GM23338 (cell line): ENCODE results near the gene REXO5. TPM values are rescaled to one million over a fixed set of nuclear protein-coding genes. Genes with fewer than 3 reads are reported as not detected.

Source experiments
- ATAC-seq: fragments of 200-7000 bp; cut with Tn5 transposase; 3 replicates; pipeline ENCODE4 v1.9.1; 2020
- DNase-seq: peaks from one replicate; pipeline ENCODE4 v3.0.0-alpha.2; 2015; ENCODE audit warnings: low spot score
- H2AFZ ChIP-seq: fragments of 200-600 bp; sonication (generic); 2 replicates; pipeline ENCODE4 v1.8.0; 2016; ENCODE audit warnings: antibody characterized with exemption, mild to moderate bottlenecking, moderate library complexity
- H3F3A ChIP-seq: fragments of 200-600 bp; sonication (generic); replicated peaks from 2 replicates; pipeline ENCODE4 v1.8.0; 2017; ENCODE audit warnings: antibody characterized with exemption, mixed run types, low read depth
- H3K27ac ChIP-seq: fragments of 200-600 bp; sonication (generic); 2 replicates; pipeline ENCODE4 v1.6.1; 2016; ENCODE audit warnings: low read depth
- H3K27me3 ChIP-seq: fragments of 200-600 bp; sonication (generic); 2 replicates; pipeline ENCODE4 v1.8.0; 2016; ENCODE audit warnings: mild to moderate bottlenecking, mixed run types, moderate library complexity; ENCODE audit not compliant: insufficient read depth
- H3K36me3 ChIP-seq: fragments of 200-600 bp; sonication (generic); 2 replicates; pipeline ENCODE4 v1.8.0; 2016; ENCODE audit warnings: mild to moderate bottlenecking; ENCODE audit not compliant: insufficient read depth
- H3K4me1 ChIP-seq: fragments of 200-600 bp; sonication (generic); 2 replicates; pipeline ENCODE4 v1.8.0; 2016; ENCODE audit warnings: mild to moderate bottlenecking, moderate library complexity; ENCODE audit not compliant: insufficient read depth
- H3K4me2 ChIP-seq: fragments of 200-600 bp; sonication (generic); 2 replicates; pipeline ENCODE4 v1.7.1; 2017; ENCODE audit warnings: mixed run types
- H3K4me3 ChIP-seq: fragments of 200-600 bp; sonication (generic); 2 replicates; pipeline ENCODE4 v1.6.1; 2016; ENCODE audit warnings: mixed run types
- H3K79me2 ChIP-seq: fragments of 200-600 bp; sonication (generic); replicated peaks from 2 replicates; pipeline ENCODE4 v1.8.0; 2017; ENCODE audit warnings: mild to moderate bottlenecking; ENCODE audit not compliant: insufficient read depth
- H3K9me2 ChIP-seq: fragments of 200-600 bp; sonication (generic); 2 replicates; pipeline ENCODE4 v1.8.0; 2017; ENCODE audit not compliant: insufficient read depth
- H4K20me1 ChIP-seq: fragments of 200-600 bp; sonication (generic); replicated peaks from 2 replicates; pipeline ENCODE4 v1.8.0; 2017; ENCODE audit warnings: mild to moderate bottlenecking; ENCODE audit not compliant: insufficient read depth
- H3K27ac Mint-ChIP-seq: 2 replicates; pipeline ENCODE4 v1.8.0; 2020; ENCODE audit warnings: inconsistent platforms, mild to moderate bottlenecking, moderate library complexity, mixed read lengths
- H3K27me3 Mint-ChIP-seq: 3 replicates; pipeline ENCODE4 v1.8.0; 2022; ENCODE audit warnings: low read depth, mild to moderate bottlenecking, moderate library complexity, mixed read lengths, inconsistent platforms; ENCODE audit not compliant: insufficient read depth, poor library complexity
- H3K36me3 Mint-ChIP-seq: 3 replicates; pipeline ENCODE4 v1.8.0; 2021; ENCODE audit warnings: low read depth, mild to moderate bottlenecking, inconsistent platforms, moderate library complexity, mixed read lengths
- H3K4me1 Mint-ChIP-seq: 3 replicates; pipeline ENCODE4 v1.8.0; 2020; ENCODE audit warnings: mild to moderate bottlenecking, inconsistent platforms, mixed read lengths
- H3K4me3 Mint-ChIP-seq: 3 replicates; pipeline ENCODE4 v1.8.0; 2021; ENCODE audit warnings: moderate library complexity, mild to moderate bottlenecking, inconsistent platforms, mixed read lengths
- H3K9me3 Mint-ChIP-seq: 3 replicates; pipeline ENCODE4 v1.8.0; 2020; ENCODE audit warnings: moderate library complexity, mild to moderate bottlenecking, inconsistent platforms, mixed read lengths
- CREB1 ChIP-seq: fragments of 250-450 bp; sonication (Bioruptor Pico); IDR thresholded peaks from 2 replicates; pipeline ENCODE4 v1.5.0; 2020; ENCODE audit warnings: low read depth, mild to moderate bottlenecking, moderate library complexity
- EZH2phosphoT487 ChIP-seq: fragments of 200-600 bp; sonication (generic); IDR thresholded peaks from one replicate; pipeline ENCODE4 v1.8.1; 2018; ENCODE audit warnings: antibody characterized with exemption; ENCODE audit not compliant: unreplicated experiment
- NANOG ChIP-seq: IDR thresholded peaks from 2 replicates; pipeline ENCODE4 v1.6.1; 2016; ENCODE audit warnings: antibody characterized with exemption, borderline replicate concordance
- ZNF114 ChIP-seq: fragments of 250-450 bp; sonication (Bioruptor Pico); IDR thresholded peaks from 2 replicates; pipeline ENCODE4 v1.5.0; 2020; ENCODE audit warnings: mild to moderate bottlenecking, moderate library complexity
- polyA plus RNA-seq: library from polyadenylated mRNA; unstranded; fragments of >200 nt; fragmentation: Nextera tagmentation; extraction: Ambion mirVana; gene quantifications from 2 replicates; pipeline ENCODE4 v1.2.1, GENCODE V29; 2016
- total RNA-seq: library from RNA; depleted of rRNA; stranded (reverse); fragments of >200 nt; shearing (Covaris generic); gene quantifications from 2 replicates; pipeline ENCODE4 v1.2.3, GENCODE V29; 2014
- TF ChIP-seq, protein P1 (sequence below): IDR thresholded peaks from one replicate; pipeline ENCODE4 v1.6.1; 2018; ENCODE audit warnings: antibody characterized with exemption; ENCODE audit not compliant: unreplicated experiment
- TF ChIP-seq, protein P2 (sequence below), 2 experiments: fragments of 200-600 bp in 1 of 2; sonication (generic) in 1 of 2; conservative IDR thresholded peaks; 2 replicates each; pipeline versions ENCODE4 v1.5.1 to v1.6.1; 2016 to 2017; ENCODE audit warnings: antibody characterized with exemption in 2 of 2, low read depth in 2 of 2, mild to moderate bottlenecking in 2 of 2, moderate library complexity in 1 of 2

REXO5 gene
- total and polyA plus RNA-seq, 2 experiments from 2014 or later = 6.5 to 6.9 TPM

DNA sequence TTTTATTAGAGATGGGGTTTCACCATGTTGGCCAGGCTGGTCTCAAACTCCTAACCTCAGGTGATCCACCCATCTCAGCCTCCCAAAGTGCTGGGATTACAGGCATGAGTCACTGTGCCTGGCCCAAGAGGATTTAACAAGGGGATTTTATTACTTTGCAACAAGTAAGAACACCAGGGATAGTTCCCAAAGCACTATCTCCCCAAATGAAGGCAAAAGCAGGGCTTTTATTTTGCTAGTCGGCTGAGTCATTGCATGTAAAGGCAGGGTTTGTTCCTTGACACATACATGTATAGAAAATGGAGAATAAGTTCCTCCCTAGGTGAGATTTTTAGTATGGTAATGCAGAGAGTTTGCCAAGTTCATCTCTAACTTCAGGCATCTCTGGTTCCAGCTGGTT lies 24.0 kb downstream of the REXO5 start (continued):
- TF ChIP-seq, protein P1, sequence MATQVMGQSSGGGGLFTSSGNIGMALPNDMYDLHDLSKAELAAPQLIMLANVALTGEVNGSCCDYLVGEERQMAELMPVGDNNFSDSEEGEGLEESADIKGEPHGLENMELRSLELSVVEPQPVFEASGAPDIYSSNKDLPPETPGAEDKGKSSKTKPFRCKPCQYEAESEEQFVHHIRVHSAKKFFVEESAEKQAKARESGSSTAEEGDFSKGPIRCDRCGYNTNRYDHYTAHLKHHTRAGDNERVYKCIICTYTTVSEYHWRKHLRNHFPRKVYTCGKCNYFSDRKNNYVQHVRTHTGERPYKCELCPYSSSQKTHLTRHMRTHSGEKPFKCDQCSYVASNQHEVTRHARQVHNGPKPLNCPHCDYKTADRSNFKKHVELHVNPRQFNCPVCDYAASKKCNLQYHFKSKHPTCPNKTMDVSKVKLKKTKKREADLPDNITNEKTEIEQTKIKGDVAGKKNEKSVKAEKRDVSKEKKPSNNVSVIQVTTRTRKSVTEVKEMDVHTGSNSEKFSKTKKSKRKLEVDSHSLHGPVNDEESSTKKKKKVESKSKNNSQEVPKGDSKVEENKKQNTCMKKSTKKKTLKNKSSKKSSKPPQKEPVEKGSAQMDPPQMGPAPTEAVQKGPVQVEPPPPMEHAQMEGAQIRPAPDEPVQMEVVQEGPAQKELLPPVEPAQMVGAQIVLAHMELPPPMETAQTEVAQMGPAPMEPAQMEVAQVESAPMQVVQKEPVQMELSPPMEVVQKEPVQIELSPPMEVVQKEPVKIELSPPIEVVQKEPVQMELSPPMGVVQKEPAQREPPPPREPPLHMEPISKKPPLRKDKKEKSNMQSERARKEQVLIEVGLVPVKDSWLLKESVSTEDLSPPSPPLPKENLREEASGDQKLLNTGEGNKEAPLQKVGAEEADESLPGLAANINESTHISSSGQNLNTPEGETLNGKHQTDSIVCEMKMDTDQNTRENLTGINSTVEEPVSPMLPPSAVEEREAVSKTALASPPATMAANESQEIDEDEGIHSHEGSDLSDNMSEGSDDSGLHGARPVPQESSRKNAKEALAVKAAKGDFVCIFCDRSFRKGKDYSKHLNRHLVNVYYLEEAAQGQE = no peak
- no peak for TF ChIP-seq ZNF114 (CRISPR knock-in tag)

DNA sequence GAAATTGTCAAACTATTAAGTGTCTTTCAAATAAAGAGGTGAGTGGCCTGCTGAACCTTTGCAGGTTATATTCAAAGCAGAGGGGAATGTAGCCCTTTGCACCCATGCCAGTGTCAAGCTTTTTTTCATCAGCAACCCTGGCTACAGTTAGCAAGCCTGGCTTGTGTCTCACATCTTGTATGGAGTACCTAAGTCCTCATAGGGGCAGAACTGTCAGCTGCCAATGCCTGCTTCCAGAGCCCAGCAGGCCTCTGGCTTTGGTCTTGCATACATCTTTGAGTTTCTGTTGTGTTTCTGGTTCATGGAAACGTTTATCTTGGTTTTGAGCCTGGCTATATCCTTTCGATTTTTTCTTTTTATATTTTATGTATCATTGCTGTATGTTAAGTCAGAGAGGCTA lies 26.8 kb downstream of the REXO5 start:
- H2AFZ ChIP-seq = no peak overlapping the region
- no peak overlapping the region for H3K27ac ChIP-seq
- no peaks in the 10 kb centered on the region for H3K4me1 Mint-ChIP-seq
- H3K27me3 ChIP-seq = no peaks in the 10 kb centered on the region
- H3K79me2 ChIP-seq = no peaks in the 10 kb centered on the region
- no peak overlapping the region for H3K4me3 Mint-ChIP-seq
- TF ChIP-seq NANOG = no peak
- TF ChIP-seq ZNF114 (CRISPR knock-in tag) = no peak
- TF ChIP-seq, protein P1 = no peak
- TF ChIP-seq CREB1 = no peak
- H3K4me2 ChIP-seq = no peak overlapping the region
- no peak for DNase-seq
- ATAC-seq = no peak
- H3K36me3 ChIP-seq = peaks cover 13% of the 10 kb centered on the region; the same call in 1 of the 2 replicates
- no peaks in the 10 kb centered on the region for H3F3A ChIP-seq
- H3K4me3 ChIP-seq = no peak overlapping the region
- no peaks in the 10 kb centered on the region for H3K4me1 ChIP-seq
- H3K9me2 ChIP-seq = no peaks in the 10 kb centered on the region
- peaks cover 7% of the 10 kb centered on the region; the same call in 1 of the 3 replicates for H3K9me3 Mint-ChIP-seq
- H4K20me1 ChIP-seq = no peaks in the 10 kb centered on the region
- H3K27me3 Mint-ChIP-seq = peaks cover 3% of the 10 kb centered on the region
- no peak overlapping the region for H3K27ac Mint-ChIP-seq
- peaks cover 36% of the 10 kb centered on the region for H3K36me3 Mint-ChIP-seq

DNA sequence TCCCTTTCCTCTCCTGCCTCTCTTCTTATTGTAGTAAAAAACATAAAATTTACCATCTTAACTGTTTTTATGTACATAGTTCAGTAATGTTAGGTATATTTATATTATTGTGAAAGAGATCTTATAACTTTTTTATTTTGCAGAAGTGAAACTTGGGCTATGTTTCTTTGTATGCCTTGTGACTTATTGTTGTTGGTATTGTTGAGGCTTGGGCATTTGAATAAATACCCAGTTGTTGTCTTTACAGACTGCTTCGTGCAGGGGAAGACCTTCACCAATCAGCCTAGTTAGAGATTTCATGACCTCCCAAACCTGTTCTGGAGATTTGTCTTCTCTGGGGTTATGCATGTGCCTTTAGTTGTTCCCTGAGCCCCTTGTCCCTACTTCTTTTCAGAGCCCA lies 31.9 kb downstream of the REXO5 start:
- Histone ChIP-seq H3K4me3 (no peak overlapping the region), H2AFZ (no peak overlapping the region), H4K20me1 (no peaks in the 10 kb centered on the region), H3F3A (no peaks in the 10 kb centered on the region), H3K4me2 (no peak overlapping the region), H3K4me1 (no peaks in the 10 kb centered on the region), H3K27me3 (no peaks in the 10 kb centered on the region), H3K36me3 (peaks cover 13% of the 10 kb centered on the region; the same call in 1 of the 2 replicates), H3K9me2 (no peaks in the 10 kb centered on the region), H3K79me2 (no peaks in the 10 kb centered on the region), H3K27ac (no peak overlapping the region)
- H3K36me3 Mint-ChIP-seq = peaks cover 54% of the 10 kb centered on the region
- no peaks in the 10 kb centered on the region for H3K4me1 Mint-ChIP-seq
- peaks cover 7% of the 10 kb centered on the region; the same call in 1 of the 3 replicates for H3K9me3 Mint-ChIP-seq
- no peak for ATAC-seq
- peaks cover 2% of the 10 kb centered on the region for H3K27me3 Mint-ChIP-seq
- no peak overlapping the region for H3K4me3 Mint-ChIP-seq
- no peak for DNase-seq
- H3K27ac Mint-ChIP-seq = no peak overlapping the region
- TF ChIP-seq NANOG (no peak), EZH2phosphoT487 (no peak)
- TF ChIP-seq, protein P2, sequence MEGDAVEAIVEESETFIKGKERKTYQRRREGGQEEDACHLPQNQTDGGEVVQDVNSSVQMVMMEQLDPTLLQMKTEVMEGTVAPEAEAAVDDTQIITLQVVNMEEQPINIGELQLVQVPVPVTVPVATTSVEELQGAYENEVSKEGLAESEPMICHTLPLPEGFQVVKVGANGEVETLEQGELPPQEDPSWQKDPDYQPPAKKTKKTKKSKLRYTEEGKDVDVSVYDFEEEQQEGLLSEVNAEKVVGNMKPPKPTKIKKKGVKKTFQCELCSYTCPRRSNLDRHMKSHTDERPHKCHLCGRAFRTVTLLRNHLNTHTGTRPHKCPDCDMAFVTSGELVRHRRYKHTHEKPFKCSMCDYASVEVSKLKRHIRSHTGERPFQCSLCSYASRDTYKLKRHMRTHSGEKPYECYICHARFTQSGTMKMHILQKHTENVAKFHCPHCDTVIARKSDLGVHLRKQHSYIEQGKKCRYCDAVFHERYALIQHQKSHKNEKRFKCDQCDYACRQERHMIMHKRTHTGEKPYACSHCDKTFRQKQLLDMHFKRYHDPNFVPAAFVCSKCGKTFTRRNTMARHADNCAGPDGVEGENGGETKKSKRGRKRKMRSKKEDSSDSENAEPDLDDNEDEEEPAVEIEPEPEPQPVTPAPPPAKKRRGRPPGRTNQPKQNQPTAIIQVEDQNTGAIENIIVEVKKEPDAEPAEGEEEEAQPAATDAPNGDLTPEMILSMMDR (conservative IDR thresholded peaks at IDR 0.05; ENCODE audit: low read depth in 2 of 2) = no peak
